HUES48 (cell line): Measurements from ENCODE around the gene C16orf96.

ENCODE experiments used
- H3K27ac ChIP-seq: one replicate; pipeline ENCODE4 v1.7.0; 2013; ENCODE audit warnings: low read depth, low read length, inconsistent platforms
- H3K27me3 ChIP-seq: 2 replicates; pipeline ENCODE4 v1.6.1; 2013; ENCODE audit warnings: mild to moderate bottlenecking, low read length; ENCODE audit not compliant: control insufficient read depth, insufficient read depth
- H3K36me3 ChIP-seq: 2 replicates; pipeline ENCODE4 v1.6.1; 2013; ENCODE audit warnings: low read length; ENCODE audit not compliant: control insufficient read depth, insufficient read depth
- H3K4me1 ChIP-seq: 2 replicates; pipeline ENCODE4 v1.6.1; 2013; ENCODE audit warnings: mild to moderate bottlenecking, low read length; ENCODE audit not compliant: control insufficient read depth, insufficient read depth
- H3K4me3 ChIP-seq: 2 replicates; pipeline ENCODE4 v1.5.1; 2013; ENCODE audit warnings: mild to moderate bottlenecking, low read depth, low read length
- H3K9ac ChIP-seq: 2 replicates; pipeline ENCODE4 v1.6.1; 2013; ENCODE audit warnings: mild to moderate bottlenecking, low read depth, low read length, moderate library complexity
- H3K9me3 ChIP-seq: 2 replicates; pipeline ENCODE4 v1.6.1; 2013; ENCODE audit warnings: low read length; ENCODE audit not compliant: control insufficient read depth, insufficient read depth

Gene C16orf96

DNA sequence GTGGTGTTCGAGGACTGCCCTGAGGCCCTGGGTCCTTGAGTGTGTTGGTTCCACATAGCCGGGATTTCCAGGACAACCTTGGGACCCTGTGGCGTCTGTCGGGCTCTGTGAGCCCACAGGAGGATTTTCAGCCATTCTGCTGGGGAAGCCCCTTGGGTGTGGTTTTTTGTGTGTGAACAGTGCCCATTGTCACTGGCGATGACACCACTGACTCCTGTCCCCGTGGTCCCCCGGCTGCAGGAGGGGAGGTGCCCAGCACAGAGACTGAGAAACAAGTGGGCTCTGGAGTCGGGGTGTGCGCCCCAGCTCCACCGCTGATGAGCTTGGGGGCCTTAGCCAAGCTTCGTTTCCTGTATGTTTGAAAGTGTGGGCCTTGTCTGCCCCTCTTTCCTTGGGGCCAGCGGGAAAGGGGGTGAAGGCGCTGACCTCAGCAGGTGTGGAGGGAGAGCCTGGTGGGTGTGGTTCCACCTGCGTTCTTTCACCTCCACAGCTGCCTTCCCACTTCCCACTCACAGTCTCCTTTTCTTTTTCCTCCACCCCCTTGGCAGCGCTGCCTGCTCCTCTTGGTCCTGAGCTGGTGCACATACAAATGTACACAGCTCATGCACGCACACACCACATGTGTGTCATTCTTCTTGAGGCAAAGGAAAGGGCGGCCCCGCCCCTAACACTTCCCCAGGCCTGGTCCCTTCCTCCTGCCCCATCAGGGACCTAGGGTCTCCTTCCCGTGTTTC, 84.6 kb downstream of the C16orf96 start:
- no peak overlapping the region for H3K9ac ChIP-seq
- no peaks in the 10 kb centered on the region for H3K4me1 ChIP-seq
- no peak overlapping the region for H3K4me3 ChIP-seq
- H3K9me3 ChIP-seq = no peaks in the 10 kb centered on the region
- H3K36me3 ChIP-seq = peaks cover 6% of the 10 kb centered on the region
- H3K27ac ChIP-seq = no peak overlapping the region
- H3K27me3 ChIP-seq = no peaks in the 10 kb centered on the region

DNA sequence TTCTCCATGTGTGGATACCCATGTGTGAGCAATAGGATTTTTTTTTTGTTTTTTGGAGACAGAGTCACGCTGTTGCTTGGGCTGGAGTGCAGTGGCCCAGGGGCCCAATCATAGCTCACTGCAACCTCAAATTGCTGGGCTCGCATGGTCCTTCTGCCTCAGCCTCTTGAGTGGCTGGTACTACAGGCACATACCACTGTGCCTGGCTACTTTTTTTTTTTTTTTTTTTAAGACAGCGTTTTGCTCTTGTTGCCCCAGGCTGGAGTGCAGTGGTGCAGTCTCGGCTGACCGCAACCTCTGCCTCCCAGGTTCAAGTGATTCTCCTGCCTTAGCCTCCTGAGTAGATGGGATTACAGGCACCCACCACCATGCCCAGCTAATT, 85.2 kb downstream of the C16orf96 start:
- Histone ChIP-seq H3K9me3 (no peaks in the 10 kb centered on the region), H3K9ac (no peak overlapping the region), H3K36me3 (peaks cover 6% of the 10 kb centered on the region), H3K4me3 (no peak overlapping the region), H3K27ac (no peak overlapping the region), H3K4me1 (no peaks in the 10 kb centered on the region), H3K27me3 (no peaks in the 10 kb centered on the region)

DNA sequence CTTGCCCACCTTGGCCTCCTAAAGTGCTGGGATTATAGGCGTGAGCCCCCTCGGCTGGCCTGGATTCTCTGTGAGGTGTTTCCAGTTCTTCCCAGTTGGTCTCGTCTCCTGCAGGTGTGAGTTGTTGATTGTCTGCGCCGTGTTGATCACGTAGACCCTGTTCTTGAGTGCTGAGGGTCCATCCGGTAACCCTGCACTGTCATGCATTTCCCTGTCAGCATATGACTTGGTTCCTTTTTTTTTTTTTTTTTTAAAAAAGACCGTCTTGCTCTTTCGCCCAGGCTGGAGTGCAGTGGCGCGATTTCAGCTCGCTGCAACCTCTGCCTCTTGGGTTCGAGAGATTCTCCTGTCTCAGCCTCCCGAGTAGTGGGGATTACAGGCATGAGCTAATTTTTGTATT, 85.8 kb downstream of the C16orf96 start:
- H3K9me3 ChIP-seq = no peaks in the 10 kb centered on the region
- H3K36me3 ChIP-seq = peaks cover 6% of the 10 kb centered on the region
- H3K27me3 ChIP-seq = no peaks in the 10 kb centered on the region
- no peak overlapping the region for H3K9ac ChIP-seq
- H3K4me1 ChIP-seq = no peaks in the 10 kb centered on the region
- no peak overlapping the region for H3K27ac ChIP-seq
- H3K4me3 ChIP-seq = no peak overlapping the region

DNA sequence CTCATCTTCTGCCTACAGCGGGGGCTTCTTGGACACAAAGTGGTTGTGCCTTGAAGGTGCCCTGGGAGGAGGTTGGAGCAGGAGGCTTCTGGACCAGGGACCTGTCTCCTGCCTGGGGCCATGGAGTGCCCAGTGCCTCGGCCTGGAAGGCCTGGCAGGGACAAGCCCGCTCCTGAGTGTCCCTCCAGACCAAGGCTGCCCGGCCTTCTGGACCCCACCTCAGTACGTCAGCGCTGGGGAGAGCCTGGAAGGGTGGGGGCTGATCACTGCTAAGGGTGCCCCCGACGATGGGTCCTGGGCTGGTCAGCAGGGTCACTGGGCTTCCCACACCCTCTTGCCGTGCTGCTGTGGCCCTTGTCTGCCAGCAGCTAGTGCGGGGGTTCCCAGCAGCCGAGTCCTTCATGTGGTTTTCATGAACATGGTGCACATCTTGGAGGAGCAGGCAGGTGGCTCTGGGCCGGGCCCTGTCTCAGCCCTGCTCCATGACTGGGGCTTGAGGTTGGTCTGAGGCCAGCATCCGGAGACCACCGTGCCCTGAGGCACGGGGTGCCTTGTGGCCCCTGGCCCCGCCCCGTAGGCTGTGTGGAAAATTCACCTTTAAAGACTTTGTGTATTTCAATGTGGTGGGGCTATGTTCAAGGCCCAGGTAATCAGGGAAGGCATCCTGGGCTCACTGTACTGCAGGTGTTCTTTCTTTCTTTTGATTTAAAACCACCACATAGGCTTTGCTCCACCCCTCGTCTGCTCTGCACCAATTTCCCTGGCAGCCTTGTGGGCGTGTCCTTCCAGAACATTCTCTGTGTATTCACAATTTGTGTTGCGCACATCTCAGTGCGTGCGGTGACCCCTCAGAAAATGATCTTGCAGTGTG, 90.9 kb downstream of the C16orf96 start:
- no peak overlapping the region for H3K27ac ChIP-seq
- H3K9ac ChIP-seq = no peak overlapping the region
- H3K36me3 ChIP-seq = peaks cover 14% of the 10 kb centered on the region
- H3K4me3 ChIP-seq = no peak overlapping the region
- no peaks in the 10 kb centered on the region for H3K9me3 ChIP-seq
- no peaks in the 10 kb centered on the region for H3K4me1 ChIP-seq
- no peaks in the 10 kb centered on the region for H3K27me3 ChIP-seq

DNA sequence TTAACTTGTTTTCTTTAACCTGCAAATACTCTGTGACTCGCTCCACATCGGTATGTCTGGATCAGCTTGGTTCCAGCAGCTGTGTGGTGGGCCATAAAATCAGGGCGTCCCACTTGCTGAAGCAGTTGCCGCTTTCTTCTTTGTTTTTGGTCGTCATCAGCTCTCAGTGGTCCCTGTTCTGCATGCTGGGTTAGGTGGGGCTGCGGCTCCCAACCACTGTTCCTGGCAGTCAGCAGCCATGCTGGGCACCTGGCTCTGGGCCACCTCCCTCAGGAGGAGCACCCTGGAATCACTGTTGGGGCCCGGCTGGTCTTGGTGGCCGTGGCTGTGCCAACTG, 91.5 kb downstream of the C16orf96 start:
- Histone ChIP-seq H3K9me3 (no peaks in the 10 kb centered on the region), H3K36me3 (peaks cover 20% of the 10 kb centered on the region), H3K4me3 (no peak overlapping the region), H3K27ac (no peak overlapping the region), H3K4me1 (no peaks in the 10 kb centered on the region), H3K9ac (no peak overlapping the region), H3K27me3 (no peaks in the 10 kb centered on the region)

DNA sequence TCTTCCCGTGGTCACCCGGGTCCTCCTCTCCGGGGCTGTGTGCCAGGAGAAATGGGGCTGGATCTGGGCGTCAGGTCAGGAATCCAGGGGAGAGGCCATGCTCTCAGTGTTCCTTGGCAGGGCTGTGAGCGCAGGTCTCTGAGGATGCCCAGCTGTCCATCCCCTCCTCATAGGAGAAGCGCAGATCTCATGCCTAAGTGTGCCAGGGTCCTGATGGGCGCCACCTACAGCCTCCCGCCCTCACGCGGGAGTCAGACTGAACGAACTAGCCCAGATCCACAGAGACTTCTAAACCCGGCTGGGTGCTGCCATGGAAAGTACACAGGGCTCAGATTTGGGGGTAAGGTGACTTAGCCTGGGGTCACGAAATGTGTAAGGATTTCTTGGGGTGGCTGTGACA, 92.8 kb downstream of the C16orf96 start:
- Histone ChIP-seq H3K4me3 (no peak overlapping the region), H3K27ac (no peak overlapping the region), H3K4me1 (no peaks in the 10 kb centered on the region), H3K9me3 (no peaks in the 10 kb centered on the region), H3K9ac (no peak overlapping the region), H3K36me3 (peaks cover 28% of the 10 kb centered on the region), H3K27me3 (no peaks in the 10 kb centered on the region)

DNA sequence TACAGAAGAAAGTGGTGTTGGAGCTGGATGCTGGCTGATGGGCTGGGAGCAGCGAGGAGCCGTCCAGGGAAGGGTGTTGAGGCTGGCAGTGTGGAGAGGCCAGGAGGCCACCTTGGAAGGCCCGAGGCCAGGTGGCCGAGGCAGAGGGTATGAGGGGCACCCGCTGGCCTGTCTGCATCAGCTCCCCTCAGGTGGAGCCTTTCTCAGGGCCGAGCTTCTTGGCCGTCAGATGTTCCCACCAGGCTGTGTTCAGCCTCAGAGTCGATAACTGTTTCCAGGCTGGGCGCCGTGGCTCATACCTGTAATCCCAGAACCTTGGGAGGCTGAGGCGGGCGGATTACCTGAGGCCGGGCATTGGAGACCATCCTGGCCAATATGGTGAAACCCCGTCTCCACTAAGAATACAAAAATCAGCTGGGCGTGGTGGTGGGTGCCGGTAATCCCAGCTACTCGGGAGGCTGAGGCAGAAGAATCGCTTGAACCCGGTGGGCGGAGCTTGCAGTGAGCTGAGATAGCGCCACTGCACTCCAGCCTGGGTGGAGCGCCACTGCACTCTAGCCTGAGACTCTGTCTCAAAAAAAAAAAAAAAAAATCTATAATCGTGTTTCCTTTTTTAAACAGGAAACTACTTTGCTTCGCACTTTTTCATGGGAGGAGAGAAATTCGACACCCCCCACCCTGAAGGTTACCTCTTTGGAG, 93.8 kb downstream of the C16orf96 start:
- peaks cover 35% of the 10 kb centered on the region for H3K36me3 ChIP-seq
- no peak overlapping the region for H3K27ac ChIP-seq
- no peaks in the 10 kb centered on the region for H3K27me3 ChIP-seq
- no peaks in the 10 kb centered on the region for H3K9me3 ChIP-seq
- no peak overlapping the region for H3K4me3 ChIP-seq
- H3K9ac ChIP-seq = no peak overlapping the region
- no peaks in the 10 kb centered on the region for H3K4me1 ChIP-seq
